ENCODE measurements around the gene RPS15. TPM values are rescaled to one million over a fixed set of nuclear protein-coding genes. Genes with fewer than 3 reads are reported as not detected.
"Not testable (repeated sequence)": the region's sequence is repeated elsewhere in the genome, so short reads cannot be mapped to it uniquely, and the experiment has no call there.

Gene RPS15
- total RNA-seq, 1 donor from 2014 or later = 1,455 TPM

GRCh38 chr19:1418496-1418775, 19.8 kb upstream of the RPS15 start:
- Mint-ChIP-seq H3K9me3 (no peaks in the 10 kb centered on the region), H3K4me3 (no peak overlapping the region), H3K4me1 (ENCODE audit: low read depth) (peaks cover 16% of the 10 kb centered on the region), H3K27me3 (ENCODE audit: insufficient read depth) (no peaks in the 10 kb centered on the region), H3K27ac (no peak overlapping the region), H3K36me3 (ENCODE audit: low read depth) (peaks cover 32% of the 10 kb centered on the region)
- intact Hi-C loops (cut with micrococcal nuclease) = no loop called here
- DNase-seq (ENCODE audit: low spot score) = no peak

- Mint-ChIP-seq H3K9me3 (no peaks in the 10 kb centered on the region), H3K36me3 (ENCODE audit: low read depth) (peaks cover 35% of the 10 kb centered on the region), H3K27ac (no peak overlapping the region), H3K4me1 (ENCODE audit: low read depth) (peaks cover 12% of the 10 kb centered on the region), H3K4me3 (no peak overlapping the region), H3K27me3 (ENCODE audit: insufficient read depth) (no peaks in the 10 kb centered on the region)
- no peak for DNase-seq (ENCODE audit: low spot score)
- intact Hi-C loops (cut with micrococcal nuclease) = no loop called here
Observed at GRCh38 chr19:1418951-1419738, 19.1 kb upstream of the RPS15 start.

DNA sequence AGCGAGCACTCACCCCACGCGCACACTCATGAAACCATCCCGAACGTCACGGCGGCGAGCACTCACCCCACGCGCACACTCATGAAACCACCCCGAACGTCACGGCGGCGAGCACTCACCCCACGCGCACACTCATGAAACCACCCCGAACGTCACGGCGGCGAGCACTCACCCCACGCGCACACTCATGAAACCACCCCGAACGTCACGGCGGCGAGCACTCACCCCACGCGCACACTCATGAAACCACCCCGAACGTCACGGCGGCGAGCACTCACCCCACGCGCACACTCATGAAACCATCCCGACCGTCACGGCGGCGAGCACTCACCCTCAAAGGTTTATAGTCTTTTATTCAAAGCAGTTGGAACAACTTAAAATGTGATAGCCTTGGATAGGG, 18.1 kb upstream of the RPS15 start:
- H3K9me3 Mint-ChIP-seq; H3K27me3 Mint-ChIP-seq (ENCODE audit: insufficient read depth); H3K4me3 Mint-ChIP-seq; H3K4me1 Mint-ChIP-seq (ENCODE audit: low read depth); H3K27ac Mint-ChIP-seq; intact Hi-C loops (cut with micrococcal nuclease); DNase-seq (ENCODE audit: low spot score): not testable (repeated sequence)
- peaks cover 38% of the 10 kb centered on the region for H3K36me3 Mint-ChIP-seq (ENCODE audit: low read depth)

GRCh38 chr19:1420590-1420989, 17.6 kb upstream of the RPS15 start:
- H3K27me3 Mint-ChIP-seq (ENCODE audit: insufficient read depth) = no peaks in the 10 kb centered on the region
- no peak overlapping the region for H3K4me3 Mint-ChIP-seq
- H3K36me3 Mint-ChIP-seq (ENCODE audit: low read depth) = peaks cover 38% of the 10 kb centered on the region
- no peak overlapping the region for H3K27ac Mint-ChIP-seq
- no peaks in the 10 kb centered on the region for H3K9me3 Mint-ChIP-seq
- intact Hi-C loops (cut with micrococcal nuclease) = no loop called here
- DNase-seq (ENCODE audit: low spot score) = no peak
- peaks cover 6% of the 10 kb centered on the region for H3K4me1 Mint-ChIP-seq (ENCODE audit: low read depth)

- Mint-ChIP-seq H3K4me1 (ENCODE audit: low read depth) (peaks cover 6% of the 10 kb centered on the region), H3K27me3 (ENCODE audit: insufficient read depth) (no peaks in the 10 kb centered on the region)
Observed at GRCh38 chr19:1421218-1421957, 16.8 kb upstream of the RPS15 start.

DNA sequence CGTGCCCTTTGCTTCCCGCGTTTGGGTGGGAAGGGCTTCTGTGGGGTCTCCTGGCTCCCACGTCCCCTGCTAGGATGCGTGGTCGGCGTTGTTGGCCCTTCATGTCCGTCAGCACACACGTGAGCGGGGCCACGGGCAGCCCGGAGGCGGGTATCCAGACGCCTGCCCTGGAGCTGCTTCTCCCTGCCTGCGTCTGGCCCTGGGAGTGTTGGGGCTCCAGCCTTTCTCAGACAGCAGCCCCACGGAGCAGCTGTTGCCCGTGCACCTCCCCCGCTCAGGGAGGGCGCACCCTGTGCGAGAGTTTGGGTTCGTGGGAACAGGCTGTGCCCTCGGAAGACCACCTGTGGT, 16.3 kb upstream of the RPS15 start:
- Mint-ChIP-seq H3K27me3 (ENCODE audit: insufficient read depth) (no peaks in the 10 kb centered on the region), H3K4me3 (no peak overlapping the region), H3K4me1 (ENCODE audit: low read depth) (peaks cover 6% of the 10 kb centered on the region), H3K27ac (no peak overlapping the region), H3K36me3 (ENCODE audit: low read depth) (peaks cover 38% of the 10 kb centered on the region), H3K9me3 (no peaks in the 10 kb centered on the region)
- no peak for DNase-seq (ENCODE audit: low spot score)
- intact Hi-C loops (cut with micrococcal nuclease) = no loop called here

More at GRCh38 chr19:1421218-1421957, 16.8 kb upstream of the RPS15 start:
- Mint-ChIP-seq H3K27ac (no peak overlapping the region), H3K4me3 (no peak overlapping the region), H3K36me3 (ENCODE audit: low read depth) (peaks cover 38% of the 10 kb centered on the region), H3K9me3 (no peaks in the 10 kb centered on the region)
- DNase-seq (ENCODE audit: low spot score) = no peak
- intact Hi-C loops (cut with micrococcal nuclease) = no loop called here

DNA sequence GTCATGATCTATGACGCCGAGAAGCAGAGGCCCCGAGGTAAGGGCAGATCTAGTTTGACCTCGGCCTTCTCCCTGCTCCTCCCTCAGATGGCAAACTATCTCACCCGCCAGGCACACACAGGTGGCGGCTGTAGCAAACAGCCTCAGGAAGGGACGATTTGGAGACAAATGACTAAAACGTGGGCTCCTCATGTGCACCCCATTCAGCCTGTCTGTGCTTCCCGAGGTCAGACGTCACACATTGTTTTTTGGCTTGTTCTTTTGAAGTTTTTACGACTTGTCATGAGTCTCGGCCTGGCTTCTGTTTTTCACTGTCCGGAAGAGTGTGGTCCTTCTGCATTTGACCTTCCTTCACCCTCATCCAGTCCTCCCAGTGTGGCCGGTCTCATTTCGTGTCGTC, 15.8 kb upstream of the RPS15 start:
- intact Hi-C loops (cut with micrococcal nuclease) = no loop called here
- Mint-ChIP-seq H3K4me3 (no peak overlapping the region), H3K4me1 (ENCODE audit: low read depth) (peaks cover 3% of the 10 kb centered on the region), H3K27me3 (ENCODE audit: insufficient read depth) (no peaks in the 10 kb centered on the region), H3K36me3 (ENCODE audit: low read depth) (peaks cover 36% of the 10 kb centered on the region), H3K27ac (no peak overlapping the region), H3K9me3 (no peaks in the 10 kb centered on the region)
- DNase-seq (ENCODE audit: low spot score) = no peak

GRCh38 chr19:1422943-1423342, 15.3 kb upstream of the RPS15 start:
- Mint-ChIP-seq H3K27ac (no peak overlapping the region), H3K4me3 (no peak overlapping the region), H3K36me3 (ENCODE audit: low read depth) (peaks cover 33% of the 10 kb centered on the region), H3K4me1 (ENCODE audit: low read depth) (no peaks in the 10 kb centered on the region), H3K9me3 (no peaks in the 10 kb centered on the region), H3K27me3 (ENCODE audit: insufficient read depth) (no peaks in the 10 kb centered on the region)
- intact Hi-C loops (cut with micrococcal nuclease) = no loop called here
- no peak for DNase-seq (ENCODE audit: low spot score)

DNA sequence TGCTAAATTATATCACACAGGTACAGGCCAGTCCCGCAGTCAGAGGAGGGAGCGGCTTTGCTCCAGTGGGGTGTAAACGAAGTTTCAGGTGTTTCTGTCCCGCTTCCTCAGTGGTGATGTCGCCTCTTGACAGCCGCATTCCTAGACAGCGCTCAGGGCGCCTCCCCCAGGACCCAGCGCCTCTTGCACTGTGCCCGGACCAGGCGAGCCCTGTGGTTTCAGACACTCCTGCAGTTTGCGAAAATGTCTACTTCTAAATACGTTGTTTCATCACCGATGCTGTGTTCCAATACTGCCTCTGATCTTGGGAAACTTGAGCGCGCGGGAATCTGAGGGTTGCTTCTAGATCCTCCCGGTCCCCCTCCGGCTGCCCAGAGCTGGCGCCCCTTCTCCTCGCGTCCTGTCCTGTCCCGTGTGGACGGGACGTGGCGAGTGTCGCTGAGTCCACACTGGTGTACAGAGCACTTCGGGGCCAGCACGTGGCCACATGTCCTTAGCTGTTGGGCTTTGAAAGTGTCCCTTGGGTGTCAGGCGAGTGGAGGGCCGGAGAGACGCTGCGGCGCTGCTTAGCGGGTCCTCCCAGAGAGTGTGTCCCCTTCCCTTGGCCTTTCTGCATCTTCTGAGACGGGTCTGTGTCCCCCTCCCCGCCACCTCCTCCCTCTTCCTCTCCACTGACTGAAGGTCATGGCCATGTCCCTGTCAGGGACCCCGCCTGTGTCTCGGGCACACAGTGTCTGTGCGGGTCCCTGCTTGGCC, 14.6 kb upstream of the RPS15 start:
- Mint-ChIP-seq H3K36me3 (ENCODE audit: low read depth) (peaks cover 38% of the 10 kb centered on the region), H3K4me1 (ENCODE audit: low read depth) (no peaks in the 10 kb centered on the region), H3K27ac (no peak overlapping the region), H3K9me3 (no peaks in the 10 kb centered on the region), H3K27me3 (ENCODE audit: insufficient read depth) (no peaks in the 10 kb centered on the region), H3K4me3 (no peak overlapping the region)
- intact Hi-C loops (cut with micrococcal nuclease) = no loop called here
- DNase-seq (ENCODE audit: low spot score) = no peak

DNA sequence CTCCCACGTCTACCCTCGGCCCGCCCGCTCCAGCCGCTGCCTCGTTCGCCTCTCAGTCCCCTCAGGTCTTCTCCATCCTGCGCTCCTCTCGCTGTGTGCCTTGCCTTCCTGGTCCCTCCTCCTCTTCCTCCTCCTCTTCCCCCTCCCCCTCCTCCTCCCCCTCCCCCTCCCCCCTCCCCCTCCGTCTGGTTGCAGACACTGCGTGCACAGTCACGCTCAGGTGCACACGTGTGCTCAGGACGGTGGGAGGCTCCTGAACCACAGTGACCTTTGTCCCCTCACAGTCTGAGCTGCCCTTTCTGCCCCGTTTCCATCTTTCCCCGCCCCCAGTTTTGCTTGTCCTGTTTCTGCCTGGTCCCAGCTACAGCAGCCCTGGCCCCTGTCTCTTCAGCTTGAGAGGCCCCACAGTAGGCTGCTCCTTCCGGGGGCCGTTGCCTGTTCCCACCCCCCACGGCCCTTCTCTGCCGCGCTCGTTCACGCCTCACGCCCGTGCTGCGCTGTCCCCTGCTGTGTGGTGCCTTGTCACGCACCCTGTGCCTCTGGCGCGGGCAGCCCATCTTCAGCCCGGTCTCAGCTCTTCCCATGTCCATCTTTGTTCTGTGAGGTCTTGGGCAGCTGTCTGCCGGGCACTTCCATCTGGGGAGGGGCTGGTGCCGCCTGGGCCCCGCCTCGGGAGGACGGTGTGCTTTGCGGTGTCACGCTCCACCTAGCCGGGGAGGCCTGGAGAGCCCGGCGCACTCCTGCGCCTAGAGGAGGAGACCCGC, 13.8 kb upstream of the RPS15 start:
- Mint-ChIP-seq H3K36me3 (ENCODE audit: low read depth) (peaks cover 32% of the 10 kb centered on the region), H3K27ac (no peak overlapping the region)
- no peak for DNase-seq (ENCODE audit: low spot score)

GRCh38 chr19:1425102-1425837, 12.9 kb upstream of the RPS15 start:
- no peak for DNase-seq (ENCODE audit: low spot score)
- Mint-ChIP-seq H3K27me3 (ENCODE audit: insufficient read depth) (no peaks in the 10 kb centered on the region), H3K4me1 (ENCODE audit: low read depth) (no peaks in the 10 kb centered on the region), H3K9me3 (no peaks in the 10 kb centered on the region), H3K27ac (no peak overlapping the region), H3K36me3 (ENCODE audit: low read depth) (peaks cover 29% of the 10 kb centered on the region), H3K4me3 (no peak overlapping the region)
- intact Hi-C loops (cut with micrococcal nuclease) = no loop called here

More for the DNA sequence above, 13.8 kb upstream of the RPS15 start:
- H3K4me1 Mint-ChIP-seq (ENCODE audit: low read depth) = no peaks in the 10 kb centered on the region
- H3K4me3 Mint-ChIP-seq = no peak overlapping the region
- H3K27me3 Mint-ChIP-seq (ENCODE audit: insufficient read depth) = no peaks in the 10 kb centered on the region
- intact Hi-C loops (cut with micrococcal nuclease) = no loop called here
- no peaks in the 10 kb centered on the region for H3K9me3 Mint-ChIP-seq

- Mint-ChIP-seq H3K9me3 (no peaks in the 10 kb centered on the region), H3K4me1 (ENCODE audit: low read depth) (no peaks in the 10 kb centered on the region), H3K4me3 (no peak overlapping the region), H3K36me3 (ENCODE audit: low read depth) (peaks cover 25% of the 10 kb centered on the region), H3K27ac (no peak overlapping the region), H3K27me3 (ENCODE audit: insufficient read depth) (no peaks in the 10 kb centered on the region)
- intact Hi-C loops (cut with micrococcal nuclease) = no loop called here
- no peak for DNase-seq (ENCODE audit: low spot score)
Observed at GRCh38 chr19:1425902-1426301, 12.3 kb upstream of the RPS15 start.

All from activated T-helper 1 cell treated with anti-CD3 and anti-CD28 coated beads, Interleukin-12 subunit alpha, Interleukin-12 subunit beta, Interleukin-2, Interleukin-4 antibody, amounts not matched to agents 30 ng/mL and 10 ng/mL and 1 ng/mL, durations not matched to agents 14 hours and 24 hours and 36 hours (primary cell).